Measurements from ENCODE around the gene ZNF497. TPM values are rescaled to one million over a fixed set of nuclear protein-coding genes. Genes with fewer than 3 reads are reported as not detected.

The ZNF497 gene
- total and polyA plus RNA-seq, 2 donors (not counting 1 experiment from before 2014, with no cell fraction given), result 0.03 to 2.5 TPM

DNA sequence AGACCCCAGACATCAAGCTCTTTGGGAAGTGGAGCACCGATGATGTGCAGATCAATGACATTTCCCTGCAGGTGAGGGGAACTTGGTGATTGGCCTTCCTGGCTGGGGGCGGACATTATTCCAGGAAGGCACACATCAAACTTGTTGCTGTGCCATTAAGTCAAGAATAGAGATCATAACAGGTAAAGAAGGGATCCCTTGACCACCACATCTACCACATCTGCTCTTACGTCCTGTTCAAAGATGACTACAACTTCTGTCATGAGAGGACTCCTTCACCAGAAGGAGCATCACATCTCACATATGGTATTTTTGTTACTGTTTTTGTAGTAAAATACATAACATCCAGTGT is 25.6 kb upstream of the ZNF497 start:
- peak overlapping the region; percentile 89 for H3K27ac ChIP-seq (ENCODE audit: insufficient read depth, low read length)
- DNase-seq (ENCODE audit: low read depth in 2 of 2), result no peak
- H3K9me3 ChIP-seq (ENCODE audit: control insufficient read depth, insufficient read depth, low read depth, low read length), result no peaks in the 10 kb centered on the region
- no peaks in the 10 kb centered on the region for H3K27me3 ChIP-seq (ENCODE audit: control insufficient read depth, insufficient read depth, low read length)
- H3K4me2 ChIP-seq (ENCODE audit: extremely low read depth, insufficient read depth, low read length), result peak overlapping the region; percentile 87
- peak overlapping the region; percentile 72 to 99 (median 92) for H3K4me3 ChIP-seq (replicated peaks in 1 of 4; ENCODE audit: control extremely low read depth in 1 of 4, insufficient read depth in 1 of 4, low read depth in 3 of 4, low read length in 4 of 4)
- H3K9ac ChIP-seq (ENCODE audit: insufficient read depth, low read length), result no peak overlapping the region
- H3K79me2 ChIP-seq (ENCODE audit: control insufficient read depth, insufficient read depth, low read length), result peaks cover 38% of the 10 kb centered on the region
- H3K36me3 ChIP-seq (ENCODE audit: control insufficient read depth, insufficient read depth, low read length), result peaks cover 8% of the 10 kb centered on the region
- no peaks in the 10 kb centered on the region for H4K20me1 ChIP-seq (ENCODE audit: control insufficient read depth, extremely low read depth, insufficient read depth, low read length)
- peaks cover 11% of the 10 kb centered on the region for H3K4me1 ChIP-seq (ENCODE audit: control insufficient read depth, extremely low read depth, insufficient read depth, low read length)
- no peak overlapping the region for H2AFZ ChIP-seq (ENCODE audit: low read length)
- TF ChIP-seq, protein P1, sequence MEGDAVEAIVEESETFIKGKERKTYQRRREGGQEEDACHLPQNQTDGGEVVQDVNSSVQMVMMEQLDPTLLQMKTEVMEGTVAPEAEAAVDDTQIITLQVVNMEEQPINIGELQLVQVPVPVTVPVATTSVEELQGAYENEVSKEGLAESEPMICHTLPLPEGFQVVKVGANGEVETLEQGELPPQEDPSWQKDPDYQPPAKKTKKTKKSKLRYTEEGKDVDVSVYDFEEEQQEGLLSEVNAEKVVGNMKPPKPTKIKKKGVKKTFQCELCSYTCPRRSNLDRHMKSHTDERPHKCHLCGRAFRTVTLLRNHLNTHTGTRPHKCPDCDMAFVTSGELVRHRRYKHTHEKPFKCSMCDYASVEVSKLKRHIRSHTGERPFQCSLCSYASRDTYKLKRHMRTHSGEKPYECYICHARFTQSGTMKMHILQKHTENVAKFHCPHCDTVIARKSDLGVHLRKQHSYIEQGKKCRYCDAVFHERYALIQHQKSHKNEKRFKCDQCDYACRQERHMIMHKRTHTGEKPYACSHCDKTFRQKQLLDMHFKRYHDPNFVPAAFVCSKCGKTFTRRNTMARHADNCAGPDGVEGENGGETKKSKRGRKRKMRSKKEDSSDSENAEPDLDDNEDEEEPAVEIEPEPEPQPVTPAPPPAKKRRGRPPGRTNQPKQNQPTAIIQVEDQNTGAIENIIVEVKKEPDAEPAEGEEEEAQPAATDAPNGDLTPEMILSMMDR (conservative IDR thresholded peaks at IDR 0.05 in 1 of 2, IDR thresholded peaks at IDR 0.05 in 1 of 2; ENCODE audit: low read depth in 1 of 2, low read length in 2 of 2), result no peak
- no peak for TF ChIP-seq EZH2 (IDR thresholded peaks at IDR 0.05; ENCODE audit: low read length, missing control alignments)

DNA sequence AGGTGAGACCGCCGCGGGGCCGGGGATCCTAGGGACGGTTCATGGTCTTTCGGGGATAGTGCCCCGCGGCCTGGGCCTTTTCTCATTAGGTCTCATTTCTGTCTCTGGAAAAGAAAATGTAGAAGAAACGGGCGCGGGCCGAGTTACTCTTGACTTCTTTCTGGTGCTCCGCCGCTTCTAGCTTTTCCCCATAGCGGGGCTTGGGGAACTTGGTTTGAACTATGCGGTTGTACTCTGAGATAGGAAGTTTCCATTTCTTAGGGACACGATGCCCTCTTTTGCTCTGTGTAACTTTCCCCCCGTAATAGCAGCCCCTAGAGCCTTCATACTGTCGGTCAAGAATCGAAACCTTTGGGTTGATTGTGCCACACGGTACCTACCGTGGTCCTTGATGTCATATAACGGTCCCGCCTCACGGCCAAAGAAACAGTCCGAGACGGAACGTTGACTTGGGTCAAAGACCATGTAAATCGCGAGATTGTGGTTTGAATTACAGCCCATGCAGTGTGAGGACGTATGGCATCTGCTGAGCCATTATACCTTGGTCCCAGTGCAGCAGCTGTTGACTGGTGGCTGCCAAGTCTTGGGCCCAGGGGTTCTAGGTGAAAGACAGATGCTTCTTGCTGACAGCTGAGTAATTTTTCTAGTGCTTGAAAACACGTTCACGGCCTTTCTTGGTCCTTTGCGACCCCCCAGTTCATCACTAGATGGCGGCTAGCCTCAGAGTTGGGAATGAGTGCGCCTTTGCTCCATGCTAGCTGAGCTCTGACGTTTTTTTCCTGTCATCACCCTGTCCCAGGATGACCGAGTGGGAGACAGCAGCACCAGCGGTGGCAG is 25.0 kb upstream of the ZNF497 start:
- peak overlapping the region; percentile 87 for H3K4me2 ChIP-seq (ENCODE audit: extremely low read depth, insufficient read depth, low read length)
- H2AFZ ChIP-seq (ENCODE audit: low read length), result no peak overlapping the region
- DNase-seq (ENCODE audit: low read depth in 2 of 2), result no peak
- H4K20me1 ChIP-seq (ENCODE audit: control insufficient read depth, extremely low read depth, insufficient read depth, low read length), result no peaks in the 10 kb centered on the region
- peak overlapping the region; percentile 80 for H3K9ac ChIP-seq (ENCODE audit: insufficient read depth, low read length)
- H3K4me1 ChIP-seq (ENCODE audit: control insufficient read depth, extremely low read depth, insufficient read depth, low read length), result peaks cover 11% of the 10 kb centered on the region
- no peaks in the 10 kb centered on the region for H3K27me3 ChIP-seq (ENCODE audit: control insufficient read depth, insufficient read depth, low read length)
- H3K9me3 ChIP-seq (ENCODE audit: control insufficient read depth, insufficient read depth, low read depth, low read length), result no peaks in the 10 kb centered on the region
- peak overlapping the region; percentile 89 for H3K27ac ChIP-seq (ENCODE audit: insufficient read depth, low read length)
- TF ChIP-seq, protein P1 (conservative IDR thresholded peaks at IDR 0.05 in 1 of 2, IDR thresholded peaks at IDR 0.05 in 1 of 2; ENCODE audit: low read depth in 1 of 2, low read length in 2 of 2), result no peak
- TF ChIP-seq EZH2 (IDR thresholded peaks at IDR 0.05; ENCODE audit: low read length, missing control alignments), result no peak
- peak overlapping the region; percentile 72 to 99 (median 92) for H3K4me3 ChIP-seq (replicated peaks in 1 of 4; ENCODE audit: control extremely low read depth in 1 of 4, insufficient read depth in 1 of 4, low read depth in 3 of 4, low read length in 4 of 4)
- peaks cover 35% of the 10 kb centered on the region for H3K79me2 ChIP-seq (ENCODE audit: control insufficient read depth, insufficient read depth, low read length)
- peaks cover 2% of the 10 kb centered on the region for H3K36me3 ChIP-seq (ENCODE audit: control insufficient read depth, insufficient read depth, low read length)

DNA sequence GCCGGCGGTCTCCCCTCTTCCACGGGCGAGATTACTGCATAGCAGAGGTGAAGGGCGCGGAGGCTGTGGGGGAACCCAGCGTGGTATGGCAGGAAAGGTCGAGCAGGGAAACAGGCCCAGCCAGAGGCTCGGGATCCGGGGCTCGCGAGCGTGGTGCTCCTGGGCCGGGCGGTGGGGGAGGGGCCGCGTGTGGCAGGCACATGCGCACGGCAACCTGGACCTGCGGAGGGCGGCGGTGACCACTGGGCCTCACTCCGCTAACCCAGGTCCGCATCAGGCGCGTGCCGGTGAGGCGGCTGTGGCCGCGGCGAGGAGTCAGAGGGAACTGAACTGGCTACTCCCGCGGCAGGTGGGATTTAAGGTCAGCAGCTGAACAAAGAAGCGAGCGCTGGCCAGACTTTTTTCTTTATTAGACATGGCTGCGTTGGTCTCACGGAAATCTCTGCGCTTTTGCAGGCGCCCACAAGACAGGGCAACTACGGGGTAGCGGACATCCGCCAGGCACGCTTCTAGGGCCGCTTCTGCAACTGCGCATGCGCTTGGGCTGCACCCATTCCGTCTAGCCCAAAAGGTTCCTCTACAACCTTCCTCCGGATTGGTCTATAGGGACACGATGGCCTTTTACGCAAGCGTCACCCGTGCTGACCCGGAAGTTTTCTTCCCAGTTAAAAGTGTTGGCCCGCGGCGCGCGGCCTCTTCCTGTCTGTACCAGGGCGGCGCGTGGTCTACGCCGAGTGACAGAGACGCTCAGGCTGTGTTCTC is 24.2 kb upstream of the ZNF497 start, which contains the start of gene RPS5:
Gene RPS5, plus strand, starts transcription at position 694 of the 762 bp plus-strand sequence. CDS start 869 bp downstream, outside the sequence.
- Histone ChIP-seq H3K4me2 (ENCODE audit: extremely low read depth, insufficient read depth, low read length) (peak within 1 kb of the TSS; percentile 97), H3K79me2 (ENCODE audit: control insufficient read depth, insufficient read depth, low read length) (peaks cover 36% of the 10 kb centered on the region)

More for the DNA sequence above, 24.2 kb upstream of the ZNF497 start, which contains the start of gene RPS5:
- peak; percentile 97 to 99 for DNase-seq (ENCODE audit: low read depth in 2 of 2)
- no peaks in the 10 kb centered on the region for H4K20me1 ChIP-seq (ENCODE audit: control insufficient read depth, extremely low read depth, insufficient read depth, low read length)
- H3K9me3 ChIP-seq (ENCODE audit: control insufficient read depth, insufficient read depth, low read depth, low read length), result no peaks in the 10 kb centered on the region
- peaks cover 13% of the 10 kb centered on the region for H3K4me1 ChIP-seq (ENCODE audit: control insufficient read depth, extremely low read depth, insufficient read depth, low read length)
- H3K36me3 ChIP-seq (ENCODE audit: control insufficient read depth, insufficient read depth, low read length), result peaks cover 2% of the 10 kb centered on the region
- peak within 1 kb of the TSS; percentile 2 for H2AFZ ChIP-seq (ENCODE audit: low read length)
- H3K27ac ChIP-seq (ENCODE audit: insufficient read depth, low read length), result peak within 1 kb of the TSS; percentile 89
- peak within 1 kb of the TSS; percentile 80 for H3K9ac ChIP-seq (ENCODE audit: insufficient read depth, low read length)
- peak within 1 kb of the TSS; percentile 72 to 99 (median 92) for H3K4me3 ChIP-seq (replicated peaks in 1 of 4; ENCODE audit: control extremely low read depth in 1 of 4, insufficient read depth in 1 of 4, low read depth in 3 of 4, low read length in 4 of 4)
- TF ChIP-seq, protein P1 (conservative IDR thresholded peaks at IDR 0.05 in 1 of 2, IDR thresholded peaks at IDR 0.05 in 1 of 2; ENCODE audit: low read depth in 1 of 2, low read length in 2 of 2), result no peak
- TF ChIP-seq EZH2 (IDR thresholded peaks at IDR 0.05; ENCODE audit: low read length, missing control alignments), result no peak
- H3K27me3 ChIP-seq (ENCODE audit: control insufficient read depth, insufficient read depth, low read length), result no peaks in the 10 kb centered on the region

Data from fibroblast of lung (primary cell).